Activated CD8-positive, alpha-beta memory T cell treated with anti-CD3 and anti-CD28 coated beads, Interleukin-2, amount 50 U/mL, for 24 hours (primary cell): ENCODE results near the gene CTNNA2.

Source experiments
- DNase-seq: peaks from one replicate; pipeline ENCODE4 v3.0.0-alpha.2; 2020; ENCODE audit errors: extremely low read depth

The CTNNA2 gene

GRCh38 chr2:79612999-79613398 lies 100.1 kb downstream of the CTNNA2 start:
- no peak for DNase-seq

- no peak for DNase-seq
Measured at GRCh38 chr2:79619442-79619841, 106.6 kb downstream of the CTNNA2 start.

- DNase-seq = no peak
Measured at GRCh38 chr2:79619976-79620375, 107.1 kb downstream of the CTNNA2 start.

DNA sequence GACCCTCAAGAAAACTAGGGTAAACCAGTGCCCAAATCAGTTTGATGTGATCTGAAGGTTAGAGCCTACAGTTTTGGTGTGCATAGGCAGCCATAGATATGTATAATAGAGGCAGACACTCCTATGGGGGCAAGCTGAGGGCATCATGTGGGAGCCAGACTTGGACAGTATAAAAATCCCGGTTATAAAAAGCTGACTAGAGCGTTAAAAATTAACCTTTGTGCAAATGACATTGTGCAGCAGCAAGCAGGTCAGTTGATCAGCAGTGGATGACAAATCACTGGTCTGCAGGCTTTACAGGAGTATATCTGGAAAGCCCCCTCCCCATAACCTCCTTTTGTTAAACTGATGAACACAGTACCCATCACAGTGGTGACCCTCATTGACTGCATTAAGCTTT lies 107.8 kb downstream of the CTNNA2 start:
- DNase-seq = no peak

- DNase-seq = no peak
Measured at GRCh38 chr2:79621252-79621651, 108.4 kb downstream of the CTNNA2 start.

GRCh38 chr2:79621755-79622154 lies 108.9 kb downstream of the CTNNA2 start:
- no peak for DNase-seq

GRCh38 chr2:79622508-79622907 lies 109.7 kb downstream of the CTNNA2 start:
- DNase-seq = no peak

DNA sequence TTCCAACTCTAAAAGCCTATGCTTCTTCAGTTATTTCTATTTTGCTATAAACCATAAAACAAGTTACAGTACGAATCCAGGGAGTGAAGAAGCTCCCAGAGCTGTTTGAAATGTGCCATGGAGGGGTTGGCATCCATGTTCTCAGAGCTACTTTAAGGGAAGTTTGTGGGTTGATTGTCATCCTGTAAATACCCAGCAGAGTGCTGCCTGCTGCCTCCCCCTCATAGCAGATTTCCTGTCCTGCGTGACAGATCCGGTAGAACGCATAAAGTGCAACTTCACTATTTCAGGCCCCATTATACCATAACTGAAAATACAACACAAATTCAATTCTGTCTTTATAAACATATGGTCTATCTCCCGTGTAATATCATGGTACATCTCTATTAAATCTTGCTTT lies 114.4 kb downstream of the CTNNA2 start:
- no peak for DNase-seq

- DNase-seq = no peak
Measured at GRCh38 chr2:79630060-79630459, 117.2 kb downstream of the CTNNA2 start.

GRCh38 chr2:79630972-79631557 lies 118.2 kb downstream of the CTNNA2 start:
- DNase-seq = no peak

DNA sequence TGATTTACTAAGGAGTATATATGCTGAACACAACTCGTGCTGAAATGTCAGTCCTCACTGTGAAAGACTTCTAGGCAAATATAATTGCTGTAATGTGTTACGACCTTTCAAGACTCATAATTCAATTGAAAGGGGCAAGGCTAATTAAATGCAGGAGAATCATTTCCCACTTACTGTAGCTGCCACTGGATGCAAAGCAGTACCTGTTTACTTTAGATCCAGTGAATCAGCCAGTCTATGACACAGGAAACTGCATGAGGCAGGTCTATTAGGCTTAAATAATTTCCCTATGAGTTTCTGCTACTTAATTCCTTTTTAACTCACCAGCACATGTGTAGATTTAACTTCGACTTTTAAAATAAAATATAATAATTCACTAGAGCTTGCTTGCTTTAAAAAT lies 125.6 kb downstream of the CTNNA2 start:
- DNase-seq = no peak

DNA sequence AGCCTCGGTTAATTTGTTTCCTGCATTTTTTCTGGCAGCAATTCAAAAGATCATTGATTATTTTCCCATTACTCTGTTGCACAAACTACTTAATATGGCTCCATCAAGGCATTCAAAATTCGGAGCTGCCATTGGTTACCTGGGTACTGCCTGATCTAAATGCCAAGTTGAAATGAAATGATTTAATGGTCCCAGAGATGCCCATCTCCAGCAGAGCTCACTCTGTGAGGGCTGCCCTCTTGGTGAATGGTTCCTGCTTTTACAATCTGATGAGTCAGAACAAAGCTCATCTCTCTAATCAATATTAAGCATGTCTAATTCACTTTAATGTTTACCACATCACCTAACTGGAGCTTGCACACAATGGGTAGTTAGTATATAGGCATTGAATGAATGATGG lies 126.1 kb downstream of the CTNNA2 start:
- no peak for DNase-seq

DNA sequence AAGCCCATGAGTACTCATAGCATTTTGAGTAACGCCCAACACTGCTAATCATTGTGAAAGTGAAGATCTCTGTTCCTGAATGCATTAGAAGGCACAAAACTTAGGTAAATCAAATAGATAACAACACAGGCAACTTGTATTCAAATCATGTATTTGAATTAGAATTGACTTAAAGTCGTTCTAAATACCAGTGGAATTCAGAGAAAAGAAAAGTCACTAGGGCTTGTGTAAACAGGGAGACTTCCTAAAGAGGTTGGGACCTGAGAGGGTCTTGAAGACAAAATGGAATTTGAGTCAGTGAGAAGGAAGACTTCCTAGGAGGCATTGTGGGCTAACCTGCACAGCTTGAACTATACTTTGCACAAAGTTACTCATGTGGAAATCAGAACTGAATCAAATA lies 127.2 kb downstream of the CTNNA2 start:
- DNase-seq = no peak

GRCh38 chr2:79649531-79649930 lies 136.7 kb downstream of the CTNNA2 start:
- no peak for DNase-seq

- DNase-seq = no peak
Measured at GRCh38 chr2:79660557-79660956, 147.7 kb downstream of the CTNNA2 start.

DNA sequence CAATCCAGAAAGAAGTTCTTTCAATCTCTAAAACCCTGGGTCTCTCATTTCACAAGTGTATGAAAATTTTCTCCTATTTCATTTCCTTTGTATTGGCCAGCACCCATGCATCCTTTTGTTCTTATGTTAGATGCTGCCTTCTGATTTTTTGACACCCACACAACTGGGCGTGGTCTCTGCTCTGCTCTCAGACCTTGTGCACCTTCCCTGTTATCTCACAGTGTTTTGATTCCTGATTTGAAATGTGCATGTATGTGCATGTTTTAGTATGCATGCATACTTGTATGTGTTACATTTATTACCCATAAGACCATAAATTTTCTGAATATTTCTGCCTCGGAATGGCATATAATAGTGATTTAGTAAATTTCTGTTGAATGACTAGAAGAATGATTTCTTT lies 152.2 kb downstream of the CTNNA2 start:
- no peak for DNase-seq

GRCh38 chr2:79666430-79666829 lies 153.6 kb downstream of the CTNNA2 start:
- no peak for DNase-seq

GRCh38 chr2:79669714-79670113 lies 156.9 kb downstream of the CTNNA2 start:
- no peak for DNase-seq

- DNase-seq = no peak
Measured at GRCh38 chr2:79670198-79670597, 157.3 kb downstream of the CTNNA2 start.

DNA sequence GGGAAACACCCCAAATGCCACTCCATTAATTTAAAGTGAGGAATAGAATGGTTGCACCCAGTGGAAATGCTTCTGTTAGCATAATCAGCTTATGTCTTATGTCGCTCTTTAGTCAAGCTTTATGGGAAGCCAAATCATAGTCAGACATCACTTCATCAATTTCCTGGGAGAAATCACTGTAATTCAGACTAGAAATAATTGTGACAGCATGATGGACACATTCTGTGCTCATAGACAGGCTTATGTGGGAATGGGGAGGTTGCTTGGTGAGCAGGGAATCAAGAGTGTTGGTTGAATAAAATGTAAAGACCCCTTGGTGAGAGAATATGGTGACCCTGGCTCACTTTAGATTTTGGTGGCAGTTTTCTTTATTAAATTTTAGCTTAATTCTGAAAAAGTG lies 174.0 kb downstream of the CTNNA2 start:
- no peak for DNase-seq

GRCh38 chr2:79695248-79695647 lies 182.4 kb downstream of the CTNNA2 start:
- DNase-seq = no peak

- no peak for DNase-seq
Measured at GRCh38 chr2:79697200-79697599, 184.3 kb downstream of the CTNNA2 start.

GRCh38 chr2:79700651-79701050 lies 187.8 kb downstream of the CTNNA2 start:
- DNase-seq = no peak

GRCh38 chr2:79702905-79703304 lies 190.1 kb downstream of the CTNNA2 start:
- DNase-seq = no peak

DNA sequence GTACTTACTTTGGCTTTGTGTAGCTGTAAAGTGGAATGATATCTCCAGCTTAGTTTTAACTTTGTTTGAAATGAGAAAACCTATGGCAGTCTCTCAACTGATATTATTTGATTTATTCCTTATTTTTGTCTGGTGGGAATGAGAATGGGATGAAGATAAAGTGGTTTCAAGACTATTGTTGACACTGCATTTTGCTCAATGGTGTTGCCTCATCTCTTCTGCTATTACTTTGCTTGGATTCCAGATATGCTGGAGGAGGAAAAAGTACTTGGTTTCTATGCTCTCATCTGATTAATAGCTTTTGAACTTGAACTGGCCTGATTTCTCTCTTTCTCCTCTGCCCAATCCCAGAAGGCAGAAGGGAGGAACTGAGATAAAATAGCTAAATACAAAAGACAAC lies 198.2 kb downstream of the CTNNA2 start:
- DNase-seq = no peak
